K562 (cell line): Measurements from ENCODE around the gene NUP35. TPM values are rescaled to one million over a fixed set of nuclear protein-coding genes. Genes with fewer than 3 reads are reported as not detected.

Source experiments
- ATAC-seq: fragments of 200-7000 bp; cut with Tn5 transposase; 3 replicates; pipeline ENCODE4 v1.9.1; 2020; ENCODE audit warnings: moderate library complexity
- BruUV-seq: library from RNA; stranded (reverse); fragments of 400-500 nt; replicated peaks from 2 replicates; lab custom pipeline; 2021; lab: Mats Ljungman, UMichigan
- CTCF ChIA-PET: fragments of 300-600 bp; formaldehyde crosslinking; extraction: SDS; loops from one replicate; lab custom pipeline; 2021; ENCODE audit warnings: low intra/inter-chr PET ratio; lab: Yijun Ruan, JAX
- POLR2A ChIA-PET: fragments of 300-600, 350-650 bp; sonication (Branson Sonifier 250); formaldehyde crosslinking; extraction: SDS; loops from one replicate; lab custom pipeline; 2021; ENCODE audit warnings: antibody characterized with exemption, inconsistent platforms; lab: Yijun Ruan, JAX
- DNase-seq, 4 experiments: peaks; one replicate each; pipeline versions ENCODE4 v3.0.0 to v3.0.0-alpha.2; 2011 to 2018; ENCODE audit warnings: low spot score in 3 of 4, mixed read lengths in 3 of 4; ENCODE audit errors: extremely low read depth in 1 of 4
- FAIRE-seq: peaks from 2 replicates; lab custom pipeline; 2011; peaks lifted over from hg19 to GRCh38; lab: Jason Lieb, UNC
- H2AFZ ChIP-seq: 2 replicates; pipeline ENCODE4 v1.6.0; 2011; ENCODE audit warnings: low read depth, low read length, control low read depth, inconsistent platforms
- H3K27ac ChIP-seq: fragments of 200-600 bp; 3 replicates; pipeline ENCODE4 v1.8.0; 2011; ENCODE audit warnings: low read depth, mild to moderate bottlenecking, control low read depth, inconsistent platforms, low read length, moderate library complexity, mixed read lengths; ENCODE audit errors: extremely low read depth
- H3K27me3 ChIP-seq, 2 experiments: fragments of 300-600 bp in 1 of 2; 2 replicates in 1 of 2; 3 replicates in 1 of 2; pipeline versions ENCODE4 v1.6.0 to v1.8.0; 2011; ENCODE audit warnings: inconsistent platforms in 2 of 2, low read length in 2 of 2, mild to moderate bottlenecking in 1 of 2, mixed read lengths in 1 of 2, moderate library complexity in 1 of 2; ENCODE audit not compliant: control insufficient read depth in 2 of 2, insufficient read depth in 2 of 2
- H3K36me3 ChIP-seq: fragments of 300-600 bp; 3 replicates; pipeline ENCODE4 v1.8.0; 2011; ENCODE audit warnings: mild to moderate bottlenecking, low read length, inconsistent platforms; ENCODE audit not compliant: control insufficient read depth, insufficient read depth
- H3K4me1 ChIP-seq, 2 experiments: fragments of 200-600 bp in 1 of 2; replicated peaks in 1 of 2; 2 replicates in 1 of 2; 3 replicates in 1 of 2; pipeline versions ENCODE4 v1.5.1 to v1.8.0; 2011; ENCODE audit warnings: inconsistent platforms in 2 of 2, low read length in 2 of 2, mild to moderate bottlenecking in 1 of 2, mixed read lengths in 1 of 2, moderate library complexity in 1 of 2; ENCODE audit not compliant: control insufficient read depth in 2 of 2, insufficient read depth in 2 of 2
- H3K4me2 ChIP-seq: 2 replicates; pipeline ENCODE4 v1.6.1; 2011; ENCODE audit warnings: low read length, control low read depth, inconsistent platforms, mixed read lengths; ENCODE audit not compliant: insufficient read depth
- H3K4me3 ChIP-seq: fragments of 200-600 bp; sonication (generic), shearing (Covaris generic); 2 replicates; pipeline ENCODE4 v1.5.1; 2016; ENCODE audit warnings: control low read depth, inconsistent platforms
- H3K79me2 ChIP-seq: fragments of 200-600 bp; 3 replicates; pipeline ENCODE4 v1.8.0; 2011; ENCODE audit warnings: low read length, inconsistent platforms; ENCODE audit not compliant: control insufficient read depth, insufficient read depth
- H3K9ac ChIP-seq, 2 experiments: 2 replicates each; pipeline versions ENCODE4 v1.6.0 to v1.6.1; 2011; ENCODE audit warnings: low read depth in 2 of 2, low read length in 2 of 2, control low read depth in 1 of 2, inconsistent platforms in 1 of 2, mild to moderate bottlenecking in 1 of 2, mixed read lengths in 1 of 2; ENCODE audit not compliant: insufficient read depth in 1 of 2
- H3K9me1 ChIP-seq: one replicate; pipeline ENCODE4 v1.6.0; 2011; ENCODE audit warnings: inconsistent platforms, mild to moderate bottlenecking, low read length, moderate library complexity; ENCODE audit not compliant: control insufficient read depth, insufficient read depth
- H3K9me3 ChIP-seq: replicated peaks from 2 replicates; pipeline ENCODE4 v1.5.1; 2011; ENCODE audit warnings: low read depth, low read length, inconsistent platforms; ENCODE audit not compliant: control insufficient read depth, insufficient read depth
- H4K20me1 ChIP-seq: replicated peaks from 2 replicates; pipeline ENCODE4 v1.6.1; 2011; ENCODE audit warnings: low read length, inconsistent platforms, mixed read lengths; ENCODE audit not compliant: control insufficient read depth, insufficient read depth
- BCL6 ChIP-seq: fragments of 250-450 bp; sonication (Bioruptor Pico); IDR thresholded peaks from 2 replicates; pipeline ENCODE4 v1.4.0; 2020
- CTBP1 ChIP-seq: fragments of 450-650 bp; IDR thresholded peaks from 2 replicates; pipeline ENCODE4 v1.6.1; 2016; ENCODE audit warnings: borderline replicate concordance
- ETV6 ChIP-seq, 3 experiments: fragments of 150-350 bp in 1 of 3; sonication (generic) in 1 of 3; formaldehyde crosslinking in 1 of 3; IDR thresholded peaks; 2 replicates each; pipeline versions ENCODE4 v1.6.1 to v1.8.0; 2014 to 2022; ENCODE audit warnings: borderline replicate concordance in 2 of 3, low read depth in 2 of 3, antibody characterized with exemption in 1 of 3, low read length in 1 of 3, mild to moderate bottlenecking in 1 of 3, missing genetic modification reagents in 1 of 3
- HLTF ChIP-seq: fragments of 450-650 bp; IDR thresholded peaks from 2 replicates; pipeline ENCODE4 v1.6.1; 2016
- JUN ChIP-seq, 2 experiments: sonication (generic) in 1 of 2; formaldehyde crosslinking in 1 of 2; IDR thresholded peaks; 2 replicates each; pipeline versions ENCODE4 v1.6.1 to v1.8.0; 2012 to 2022; ENCODE audit warnings: borderline replicate concordance in 2 of 2, mild to moderate bottlenecking in 2 of 2, improper control_type of control experiment in 1 of 2, low read depth in 1 of 2, low read length in 1 of 2, missing genetic modification reagents in 1 of 2
- MCM2 ChIP-seq: fragments of 450-650 bp; IDR thresholded peaks from 2 replicates; pipeline ENCODE4 v1.6.1; 2017; ENCODE audit warnings: low read depth, mild to moderate bottlenecking
- NFYB ChIP-seq: IDR thresholded peaks from 2 replicates; pipeline ENCODE4 v1.6.1; 2011; ENCODE audit warnings: mild to moderate bottlenecking, moderate library complexity; ENCODE audit not compliant: insufficient read length; ENCODE audit errors: extremely low read depth
- NR2C2 ChIP-seq, 2 experiments: fragments of 200-800 bp in 1 of 2; sonication (Bioruptor generic) in 1 of 2; sonication (generic) in 1 of 2; formaldehyde crosslinking in 1 of 2; IDR thresholded peaks; 2 replicates each; pipeline versions ENCODE4 v1.6.1 to v1.8.0; 2016 to 2022; ENCODE audit warnings: mild to moderate bottlenecking in 1 of 2, missing compliant biosample characterization in 1 of 2, missing genetic modification characterization in 1 of 2, missing genetic modification reagents in 1 of 2
- POLR3A ChIP-seq: IDR thresholded peaks from 2 replicates; pipeline ENCODE4 v1.6.1; 2011; ENCODE audit warnings: borderline replicate concordance, mild to moderate bottlenecking, moderate library complexity; ENCODE audit not compliant: insufficient read length, insufficient read depth; ENCODE audit errors: extremely low read depth
- RBM14 ChIP-seq: fragments of 200-400 bp; formaldehyde crosslinking; IDR thresholded peaks from 2 replicates; pipeline ENCODE4 v1.6.1; 2018; ENCODE audit warnings: low read depth, mild to moderate bottlenecking, low read length, moderate library complexity, borderline replicate concordance; ENCODE audit not compliant: insufficient read depth
- RNF2 ChIP-seq: sonication (generic); IDR thresholded peaks from 2 replicates; pipeline ENCODE4 v1.6.1; 2016
- SMAD1 ChIP-seq: fragments of 150-350 bp; IDR thresholded peaks from 2 replicates; pipeline ENCODE4 v1.6.1; 2014; ENCODE audit warnings: low read length, low read depth; ENCODE audit not compliant: partially characterized antibody
- ZFP36 ChIP-seq: fragments of 150-350 bp; IDR thresholded peaks from 2 replicates; pipeline ENCODE4 v1.6.1; 2018; ENCODE audit warnings: low read length, low read depth; ENCODE audit not compliant: partially characterized antibody
- ZNF174 ChIP-seq: fragments of 250-450 bp; sonication (Bioruptor Pico); IDR thresholded peaks from 2 replicates; pipeline ENCODE4 v1.4.0; 2020; ENCODE audit warnings: mild to moderate bottlenecking
- ZNF785 ChIP-seq: fragments of 250-450 bp; sonication (Bioruptor Pico); IDR thresholded peaks from 2 replicates; pipeline ENCODE4 v1.4.0; 2020; ENCODE audit warnings: mild to moderate bottlenecking
- WGBS: fragments of 100-300 bp; shearing (Covaris generic); methylation state at CpG from one replicate; pipeline ENCODE4 v1.1.6; 2016; ENCODE audit warnings: low coverage, mixed read lengths; ENCODE audit not compliant: insufficient coverage; ENCODE audit errors: missing lambda C conversion rate; 5-methylcytosine and 5-hydroxymethylcytosine counted together
- in situ Hi-C: fragments of 300-500 bp; cut with MboI; formaldehyde crosslinking; loops from 4 replicates; pipeline ENCODE4 v1.15.0; 2018; ENCODE audit warnings: inconsistent platforms, mixed read lengths
- intact Hi-C: fragments of 100-400 bp; cut with micrococcal nuclease; formaldehyde crosslinking; loops from 2 replicates; pipeline ENCODE4 v1.14.2; 2022
- polyA plus RNA-seq, 8 experiments: library from polyadenylated mRNA; depleted of rRNA in 4 of 8; stranded (reverse) in 5 of 8; unstranded in 3 of 8; fragments of >200 nt; fragmentation: Nextera tagmentation in 2 of 8; fragmentation: Illumina TruSeq in 1 of 8; extraction: Ambion mirVana in 2 of 8; extraction: Trizol in 1 of 8; gene quantifications; 2 replicates each; pipeline versions ENCODE4 v1.2.1 to v1.2.3, GENCODE V29; 2011 to 2014; ENCODE audit warnings: inconsistent platforms in 1 of 8, missing spikeins in 1 of 8
- total RNA-seq, 7 experiments: library from RNA; depleted of rRNA in 6 of 7; stranded (reverse); fragments of >200 nt in 6 of 7; fragmentation: Illumina TruSeq in 2 of 7; extraction: Trizol in 2 of 7; gene quantifications; 2 replicates each; pipeline versions ENCODE4 v1.2.1 to v1.2.3, GENCODE V29; 2011 to 2021; ENCODE audit warnings: low replicate concordance in 1 of 7

NUP35 gene
- total and polyA plus RNA-seq, 9 of the 15 experiments (the other 6 are each of a cell fraction or from before 2014, with no cell fraction given) = 24.5 to 78.2 (median 51.1) TPM

DNA sequence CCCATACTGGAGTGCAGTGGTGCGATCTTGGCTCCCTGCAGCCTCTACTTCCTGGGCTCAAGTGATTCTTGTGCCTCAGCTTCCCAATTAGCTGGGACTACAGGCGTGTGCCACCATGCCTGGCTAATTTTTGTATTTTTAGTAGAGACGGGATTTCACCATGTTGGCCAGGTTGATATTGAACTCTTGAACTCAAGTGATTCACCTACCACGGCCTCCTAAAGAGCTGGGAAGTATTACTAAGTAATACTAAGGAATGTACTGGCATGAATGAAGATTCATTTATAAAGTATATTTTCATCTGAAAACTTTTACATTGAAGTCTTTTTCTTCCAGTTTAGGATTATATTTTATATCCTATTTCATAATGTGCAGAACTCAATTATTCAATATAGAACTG, 38.1 kb downstream of the NUP35 start:
- intact Hi-C loops = no loop called here
- POLR2A ChIA-PET = no interaction called here
- in situ Hi-C loops = no loop called here
- Histone ChIP-seq H3K4me3 (no peak overlapping the region), H3K9me3 (no peaks in the 10 kb centered on the region), H3K36me3 (peaks cover 75% of the 10 kb centered on the region), H4K20me1 (no peaks in the 10 kb centered on the region), H3K9ac (no peak overlapping the region), H3K27ac (no peak overlapping the region), H3K79me2 (no peaks in the 10 kb centered on the region), H3K4me1 (no peaks in the 10 kb centered on the region), H3K9me1 (no peaks in the 10 kb centered on the region), H3K27me3 (no peaks in the 10 kb centered on the region), H2AFZ (no peak overlapping the region), H3K4me2 (no peak overlapping the region)
- CTCF ChIA-PET = no interaction called here
- ATAC-seq (no peak), DNase-seq (no peak), FAIRE-seq (no peak)
- WGBS = 98% methylated on average over 4 of the region's 4 CpGs
- no TSS peak for BruUV-seq
- no peak for TF ChIP-seq ZNF174 (CRISPR knock-in tag)
- no peak for TF ChIP-seq ZNF785 (CRISPR knock-in tag)
- no peak for TF ChIP-seq POLR3A
- TF ChIP-seq SMAD1 = no peak
- no peak for TF ChIP-seq NR2C2 (CRISPR knock-in tag; IDR thresholded peaks at IDR 0.05)
- TF ChIP-seq NR2C2 (tag; IDR thresholded peaks at IDR 0.05) = no peak
- no peak for TF ChIP-seq ETV6 (IDR thresholded peaks at IDR 0.05; ENCODE audit: borderline replicate concordance in 1 of 2, low read depth in 2 of 2, low read length in 1 of 2)
- TF ChIP-seq ETV6 (CRISPR knock-in tag; IDR thresholded peaks at IDR 0.05; ENCODE audit: borderline replicate concordance) = no peak
- no peak for TF ChIP-seq ZFP36
- no peak for TF ChIP-seq NFYB
- no peak for TF ChIP-seq JUN (IDR thresholded peaks at IDR 0.05; ENCODE audit: borderline replicate concordance, low read depth, low read length)
- no peak for TF ChIP-seq JUN (CRISPR knock-in tag; IDR thresholded peaks at IDR 0.05; ENCODE audit: borderline replicate concordance)
- TF ChIP-seq MCM2 = no peak
- TF ChIP-seq RBM14 = no peak
- no peak for TF ChIP-seq HLTF
- TF ChIP-seq RNF2 = no peak
- TF ChIP-seq BCL6 = no peak
- no peak for TF ChIP-seq CTBP1
